GM21528 (cell line): ENCODE results near the gene ZFP36L2.
"Not testable (repeated sequence)": the region's sequence is repeated elsewhere in the genome, so short reads cannot be mapped to it uniquely, and the experiment has no call there.

ENCODE experiments used
- ATAC-seq: cut with Tn5 transposase; IDR thresholded peaks from one replicate; pipeline ENCODE4 v1.9.1; 2021; ENCODE audit warnings: mild to moderate bottlenecking, moderate library complexity; ENCODE audit not compliant: unreplicated experiment, low FRiP score

The ZFP36L2 gene

DNA sequence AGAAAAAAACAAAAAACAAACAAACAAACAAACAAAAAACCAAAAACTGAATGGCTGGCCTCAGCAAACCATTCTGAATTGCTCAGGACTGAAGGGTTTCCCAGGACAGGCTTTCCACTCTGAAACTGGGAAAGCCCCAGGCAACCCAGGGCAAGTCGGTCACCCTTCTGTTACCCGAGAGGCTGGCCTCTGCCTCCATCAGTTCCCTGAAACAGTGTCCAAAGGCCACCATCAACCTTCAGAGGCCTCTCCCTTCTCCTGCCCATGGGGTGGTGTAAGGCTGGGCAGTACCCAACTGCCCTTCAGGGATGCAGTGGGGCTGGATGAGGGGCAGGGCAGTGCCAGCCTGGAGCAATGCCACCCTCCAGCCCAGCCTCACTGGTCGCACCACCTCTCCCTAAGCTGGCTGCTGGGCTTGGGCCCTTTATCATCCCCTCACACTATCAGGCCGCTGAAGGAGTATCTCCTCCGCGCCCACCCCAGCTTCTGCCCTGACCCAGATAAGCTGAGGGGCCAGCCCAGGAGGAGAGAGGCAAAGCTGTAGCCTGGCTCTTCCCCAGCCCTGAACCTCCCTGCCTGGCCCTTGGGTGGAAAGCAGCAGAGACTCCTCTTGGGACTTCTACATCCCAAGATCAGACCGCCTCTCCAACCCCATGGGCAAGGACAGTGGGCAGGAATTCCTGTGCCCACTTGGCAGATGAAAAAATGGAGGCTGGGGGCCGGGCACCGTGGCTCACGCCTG lies 35.9 kb downstream of the ZFP36L2 start:
- no peak for ATAC-seq

DNA sequence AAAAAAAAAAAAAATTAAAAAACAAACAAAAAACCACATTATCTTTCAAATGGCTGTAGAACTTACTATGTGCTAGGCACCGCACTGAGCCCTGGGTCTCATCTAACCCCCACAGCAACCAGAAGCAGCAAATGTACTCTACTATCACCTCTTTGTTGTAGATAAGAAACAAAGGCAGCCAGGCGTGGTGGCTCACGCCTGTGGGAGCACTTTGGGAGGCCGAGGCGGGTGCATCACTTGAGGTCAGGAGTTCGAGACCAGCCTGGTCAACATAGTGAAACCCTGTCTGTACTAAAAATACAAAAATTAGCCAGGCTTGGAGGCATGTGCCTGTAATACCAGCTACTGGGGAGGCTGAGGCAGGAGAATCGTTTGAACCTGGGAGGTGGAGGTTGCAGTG lies 36.5 kb downstream of the ZFP36L2 start:
- not testable (repeated sequence) for ATAC-seq

DNA sequence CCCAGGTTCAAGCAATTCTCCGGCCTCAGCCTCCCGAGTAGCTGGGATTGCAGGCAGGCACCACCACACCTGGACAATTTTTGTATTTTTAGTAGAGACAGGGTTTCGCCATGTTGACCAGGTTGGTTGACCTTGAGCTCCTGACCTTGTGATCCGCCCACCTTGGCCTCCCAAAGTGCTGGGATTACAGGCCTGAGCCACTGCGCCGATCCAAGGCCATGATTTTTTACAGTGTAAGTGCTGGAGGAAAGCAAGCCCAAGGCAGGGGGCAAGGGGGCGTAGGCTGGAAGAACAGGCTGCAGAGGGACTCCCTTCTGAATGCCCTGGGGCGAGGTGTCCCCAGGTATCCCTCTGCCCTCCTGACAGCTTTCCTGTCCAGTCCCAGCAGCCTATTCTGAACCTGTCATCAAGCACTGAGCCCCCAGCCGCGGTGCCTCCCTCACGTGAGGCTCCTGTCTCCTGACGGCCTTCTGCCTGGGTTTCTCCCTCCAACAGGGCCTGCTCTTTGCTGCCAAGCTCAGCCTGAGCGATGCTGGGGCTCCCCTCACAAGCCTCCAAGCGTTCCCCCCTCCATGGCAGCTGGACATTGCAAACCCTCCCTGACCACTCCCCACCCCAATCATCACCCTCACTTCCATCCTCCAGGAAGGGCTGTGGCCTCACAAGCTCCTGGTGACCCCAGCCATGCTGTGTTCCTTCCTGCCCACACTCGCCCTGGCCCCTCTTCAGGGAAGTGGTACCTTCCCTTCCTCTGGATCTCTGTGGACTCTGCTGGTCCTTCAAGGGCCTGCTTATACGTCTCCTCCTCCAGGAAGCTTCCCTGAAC lies 37.6 kb downstream of the ZFP36L2 start:
- no peak for ATAC-seq

DNA sequence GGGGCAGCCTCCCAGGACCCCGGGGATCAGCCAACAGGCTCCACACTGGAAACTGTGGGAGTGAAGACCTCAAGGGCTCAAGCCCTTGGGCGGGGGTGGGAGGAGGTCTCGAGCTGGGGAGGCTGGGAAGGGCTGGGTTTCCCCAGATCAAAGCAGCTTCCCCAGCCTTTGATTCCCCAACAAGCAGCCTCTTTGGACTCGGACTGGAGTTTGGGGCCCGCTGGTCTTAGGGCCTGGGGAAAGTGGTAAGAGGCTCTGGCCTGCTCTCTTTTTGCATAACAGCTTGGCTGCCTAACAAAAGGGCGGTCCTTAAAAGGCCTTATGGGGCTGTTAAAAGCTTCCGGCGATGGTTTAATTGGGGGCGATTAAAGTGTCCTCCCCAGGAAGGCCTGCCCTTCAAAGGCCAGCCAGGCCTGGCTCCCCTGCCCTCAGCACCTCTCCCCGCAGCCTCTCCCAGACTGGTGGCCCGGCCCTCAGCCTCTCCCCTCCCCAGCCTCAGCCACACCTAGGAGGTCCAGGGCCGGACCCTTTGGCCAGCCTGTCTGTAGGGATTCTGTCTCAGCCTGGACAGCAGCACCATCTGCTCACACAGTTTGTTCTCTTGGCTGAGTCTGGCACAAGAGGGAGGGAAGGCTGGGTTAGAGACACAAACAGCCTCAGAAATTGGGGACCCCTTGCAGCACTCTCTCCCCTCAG lies 39.6 kb downstream of the ZFP36L2 start:
- no peak for ATAC-seq

DNA sequence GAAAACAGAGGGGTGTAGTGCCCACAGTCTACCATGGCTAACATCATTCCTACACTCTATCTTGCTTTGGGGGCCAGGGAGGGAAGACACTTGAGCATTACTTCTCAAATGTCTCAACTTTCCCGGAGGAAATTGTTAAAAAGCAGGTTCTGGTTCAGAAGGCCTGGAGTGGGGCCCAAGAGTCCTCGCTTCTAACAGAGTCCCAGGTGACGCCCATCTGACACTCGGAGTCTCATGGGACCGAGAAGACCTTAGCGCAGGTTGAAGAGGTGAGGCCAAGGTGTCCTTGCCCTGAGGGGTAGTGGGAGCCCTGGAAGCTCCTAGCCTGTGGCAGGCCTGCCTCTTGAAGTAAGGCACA lies 40.1 kb downstream of the ZFP36L2 start:
- ATAC-seq, result no peak

DNA sequence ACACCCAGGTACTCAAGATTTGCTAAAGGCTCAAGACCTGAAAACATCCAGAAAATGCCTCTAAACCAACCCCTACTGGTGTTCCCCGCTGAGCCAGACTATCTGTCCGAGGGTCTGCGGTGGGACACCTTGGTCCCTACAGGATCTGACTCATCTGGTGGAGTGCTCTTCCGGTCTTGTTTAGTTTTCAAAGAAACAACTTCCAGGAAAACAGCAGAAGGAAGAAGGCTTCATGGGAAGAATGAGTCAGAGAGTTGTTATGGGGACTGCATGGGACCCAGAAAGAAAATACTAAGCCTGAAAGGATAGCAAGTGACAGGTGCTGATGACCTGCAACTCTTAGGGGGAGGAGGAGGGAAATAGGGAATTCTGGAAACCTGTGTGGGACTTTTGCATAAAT lies 41.3 kb downstream of the ZFP36L2 start:
- ATAC-seq, result no peak

DNA sequence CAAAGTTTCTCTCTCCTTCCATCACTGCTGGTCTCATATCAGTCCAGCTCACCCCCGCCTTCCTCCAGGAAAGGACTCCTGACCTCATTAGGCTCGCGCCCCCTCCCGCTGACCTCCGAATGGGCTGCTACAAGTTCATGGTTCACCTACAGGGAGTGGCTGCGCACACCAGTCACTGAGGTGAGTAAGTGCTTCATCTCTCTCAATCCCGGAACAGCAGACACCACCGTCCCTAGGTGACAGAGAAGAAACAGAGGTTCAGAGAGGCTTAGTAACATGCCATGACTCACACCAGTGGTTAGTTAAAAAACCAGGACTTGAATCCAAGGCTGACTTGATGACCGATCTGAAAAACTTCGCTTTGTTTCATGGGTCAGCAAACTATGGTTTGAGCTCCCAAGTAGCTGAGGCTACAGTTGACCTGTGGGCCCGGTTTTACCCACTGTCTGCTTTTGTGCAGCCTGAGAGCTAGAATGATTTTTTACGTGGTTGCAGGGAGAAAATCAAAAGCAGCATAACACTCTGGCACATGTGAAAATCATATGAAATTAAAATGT lies 42.0 kb downstream of the ZFP36L2 start:
- no peak for ATAC-seq

DNA sequence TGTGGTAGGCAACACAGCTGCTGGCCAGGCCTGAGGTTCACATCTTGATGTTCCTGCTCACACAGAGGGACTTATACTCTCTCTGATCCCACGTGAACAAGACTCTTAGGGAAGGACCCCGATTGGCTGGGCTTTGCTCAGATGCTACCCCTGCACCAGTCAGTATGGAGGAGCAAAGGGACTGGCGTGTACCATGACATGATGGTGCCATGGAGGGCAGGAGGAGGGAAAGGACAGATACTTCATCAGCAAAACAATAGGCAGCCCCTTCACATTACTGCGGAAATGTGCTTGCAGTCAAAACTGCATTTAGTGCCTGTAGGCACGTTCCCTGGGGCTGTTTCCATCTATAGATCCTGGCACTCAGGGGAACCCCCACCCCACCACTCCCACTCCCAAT lies 42.7 kb downstream of the ZFP36L2 start:
- no peak for ATAC-seq

DNA sequence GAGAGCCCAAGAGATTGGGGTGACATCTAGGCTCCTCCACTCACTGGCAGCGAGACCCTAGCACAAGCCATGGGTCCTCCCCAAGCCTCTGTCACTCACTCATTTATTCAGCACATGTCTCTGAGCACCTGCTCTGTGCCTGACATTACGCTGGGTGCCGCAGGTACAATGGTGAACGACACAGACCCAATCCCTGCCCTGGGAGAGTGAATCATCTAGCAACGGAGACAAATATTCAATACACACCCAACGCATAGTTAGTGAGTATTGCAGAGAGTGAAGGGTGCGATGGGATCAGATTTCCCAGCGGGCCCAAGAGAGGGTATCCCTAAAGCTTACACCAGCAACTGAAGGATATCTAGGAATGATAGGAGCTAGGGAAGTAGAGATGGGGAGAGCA lies 45.5 kb downstream of the ZFP36L2 start:
- ATAC-seq, result no peak

DNA sequence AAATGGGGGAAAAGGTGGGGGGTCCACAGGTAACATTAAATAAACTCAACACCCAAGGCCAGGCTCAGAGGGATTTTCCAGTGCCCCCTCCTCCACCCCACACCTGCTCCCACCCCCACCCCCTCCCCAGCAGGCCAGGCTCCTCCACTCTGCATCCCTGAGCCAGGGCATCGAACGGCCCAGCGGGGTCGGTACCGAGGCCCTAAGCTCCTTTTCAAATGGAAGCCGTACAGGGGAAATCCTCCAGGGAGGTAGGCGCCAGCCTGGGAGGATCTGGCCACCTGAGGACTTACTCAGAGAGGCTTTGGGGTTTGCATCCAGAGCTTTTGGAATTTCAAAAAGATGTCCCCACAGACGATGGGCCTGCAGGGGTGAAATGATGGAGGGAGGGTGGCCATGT lies 46.5 kb downstream of the ZFP36L2 start:
- ATAC-seq, result no peak

DNA sequence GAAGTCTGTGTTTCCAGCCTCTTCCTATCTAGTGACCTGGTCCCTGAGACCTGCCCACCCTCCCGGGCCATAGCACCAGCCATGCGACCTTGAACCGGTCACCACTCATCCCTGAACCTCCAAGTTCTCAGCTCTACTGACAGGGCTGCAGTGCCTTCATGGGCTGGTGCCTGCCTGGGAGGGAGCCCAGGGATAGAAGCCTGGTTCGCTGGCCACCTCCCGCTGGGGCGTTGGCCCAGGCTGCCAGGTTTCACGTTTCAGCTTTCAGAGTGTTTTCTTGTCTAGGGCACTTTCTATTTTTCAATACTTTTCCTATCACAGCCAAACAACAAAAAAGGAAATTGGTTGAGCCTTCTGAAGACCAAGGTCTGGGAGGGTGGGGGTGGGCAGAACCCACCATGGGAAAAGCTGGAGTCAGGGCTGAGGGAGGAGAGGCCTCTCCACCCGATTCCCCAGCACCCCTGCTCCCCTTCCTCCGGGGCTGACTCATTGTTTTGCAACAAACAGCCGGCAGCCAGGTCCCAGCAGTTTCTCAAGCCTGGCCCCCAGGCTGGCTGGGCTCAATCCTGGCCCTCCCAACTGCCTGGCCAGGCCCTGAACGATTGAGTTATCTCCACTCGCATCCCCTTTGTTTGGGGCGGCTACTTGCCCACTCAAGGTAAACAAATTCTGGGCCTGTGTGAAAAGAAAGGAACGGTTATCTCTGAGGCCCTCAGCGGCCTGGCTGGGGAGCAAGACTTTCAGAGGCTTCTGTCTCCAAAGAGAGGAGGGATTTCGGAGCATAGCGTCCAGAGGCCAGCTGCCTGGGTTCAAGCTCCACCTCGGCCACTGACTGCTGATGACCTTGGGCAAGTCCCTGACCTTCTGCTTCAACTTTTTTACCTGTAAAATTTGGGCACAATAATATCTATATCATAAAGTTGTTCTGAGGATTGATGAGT lies 47.5 kb downstream of the ZFP36L2 start:
- ATAC-seq, result no peak

DNA sequence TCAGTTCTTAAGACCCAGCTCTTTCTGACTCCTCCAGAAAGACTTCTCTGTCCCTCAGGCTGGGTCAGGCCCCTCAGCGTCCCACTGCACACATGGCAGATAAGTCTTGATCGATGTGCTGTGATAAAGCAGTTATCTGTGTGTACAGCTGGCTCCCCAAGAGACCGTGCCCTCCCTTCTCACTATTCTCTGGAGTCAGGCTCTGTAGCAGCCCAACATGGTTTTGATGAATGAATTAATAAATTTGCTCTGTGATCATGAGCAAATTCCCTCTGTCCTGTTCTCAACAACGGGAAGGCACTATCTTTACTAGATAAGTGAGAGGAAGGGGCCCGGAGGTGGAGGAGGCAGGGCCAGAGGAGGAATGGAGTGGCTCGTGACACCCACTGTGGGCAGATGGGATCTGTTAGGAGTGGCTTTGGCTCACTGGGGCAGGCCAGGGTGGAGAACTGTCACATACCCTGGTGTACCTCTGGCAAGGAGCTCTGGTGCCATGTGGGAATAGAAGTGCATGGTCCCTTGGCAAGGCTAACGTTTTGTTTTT lies 48.3 kb downstream of the ZFP36L2 start:
- ATAC-seq, result no peak

DNA sequence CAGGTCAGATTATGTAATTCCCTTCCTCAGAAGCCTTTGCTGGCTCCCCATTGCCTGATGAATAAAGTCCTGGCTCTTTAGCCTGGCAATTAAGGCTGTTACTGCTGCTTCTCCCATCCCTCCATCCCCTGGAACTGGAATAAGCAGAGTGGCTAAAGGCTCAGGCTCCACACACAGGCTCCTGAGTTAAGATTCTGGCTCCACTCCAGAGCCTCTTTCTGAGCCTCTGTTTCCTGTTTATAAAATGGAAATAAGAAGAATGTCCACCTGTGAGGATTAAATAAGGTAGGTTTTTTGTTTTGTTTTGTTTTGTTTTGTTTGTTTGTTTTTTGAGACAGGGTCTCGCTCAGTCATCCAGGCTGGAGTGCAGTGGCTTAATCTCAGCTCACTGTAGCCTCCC lies 50.0 kb downstream of the ZFP36L2 start:
- no peak for ATAC-seq

DNA sequence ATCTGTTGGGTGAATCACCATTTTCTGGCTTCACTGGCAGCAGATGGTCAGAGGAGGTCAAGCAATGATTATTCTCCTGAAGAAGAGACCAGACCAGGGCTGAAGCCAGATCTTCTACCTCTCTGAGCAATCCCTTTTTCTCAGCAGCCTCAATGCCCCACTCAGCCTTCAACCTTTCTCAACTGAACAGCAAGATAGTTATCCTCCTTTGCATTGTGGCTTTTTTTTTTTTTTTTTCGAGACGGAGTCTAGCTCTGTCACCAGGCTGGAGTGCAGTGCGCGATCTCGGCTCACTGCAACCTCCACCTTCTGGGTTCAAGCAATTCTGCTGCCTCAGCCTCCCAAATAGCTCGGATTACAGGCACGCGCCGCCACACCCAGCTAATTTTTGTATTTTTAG lies 50.5 kb downstream of the ZFP36L2 start:
- ATAC-seq, result no peak

DNA sequence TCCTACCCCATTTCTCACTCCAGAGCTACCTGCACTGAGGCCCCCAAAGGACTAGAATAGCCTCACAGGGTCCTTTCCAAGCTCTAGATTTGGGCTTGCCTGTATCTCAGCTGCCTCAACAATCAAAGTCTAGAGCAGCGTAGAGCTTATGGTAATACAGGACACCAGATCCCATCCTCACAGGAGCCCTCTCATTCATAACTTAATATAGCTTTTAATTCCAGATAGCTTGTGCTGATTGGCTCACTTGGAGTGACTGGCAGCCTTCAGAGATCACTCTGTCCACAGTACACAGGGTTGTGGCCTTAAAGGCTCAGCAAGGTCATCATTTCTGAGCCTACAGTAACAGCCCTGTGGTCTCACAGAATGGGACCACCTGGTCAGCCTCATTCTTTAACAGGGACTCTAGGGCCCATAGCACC lies 51.4 kb downstream of the ZFP36L2 start:
- peak; percentile 15 for ATAC-seq

DNA sequence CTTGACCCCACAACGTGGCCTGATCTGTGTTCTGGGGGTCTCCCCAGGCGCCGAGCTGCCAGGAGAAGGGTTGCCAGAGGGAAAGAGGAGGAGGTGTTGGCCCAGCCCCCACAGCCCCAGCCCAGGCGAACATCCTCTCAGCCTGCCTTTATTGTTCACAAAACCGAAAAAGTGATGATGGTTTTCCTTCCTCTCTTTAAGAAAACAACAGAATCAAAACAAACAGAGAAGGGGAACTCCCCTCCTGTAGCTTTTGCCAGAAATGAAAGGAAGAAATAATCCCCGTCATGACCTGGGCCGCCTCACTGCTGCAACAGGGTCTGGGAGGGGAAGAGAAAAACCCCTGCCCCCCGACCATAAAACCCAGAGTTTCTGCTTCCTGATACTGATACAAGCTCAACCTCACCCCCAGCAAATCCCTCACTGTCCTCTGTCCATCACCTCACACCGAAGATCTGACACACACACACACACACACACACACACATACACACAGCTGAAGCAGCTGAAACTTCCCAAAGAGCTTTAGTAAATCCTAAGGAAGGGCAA lies 52.0 kb downstream of the ZFP36L2 start:
- peak; percentile 82 for ATAC-seq
